Right renal pelvis (tissue), 4 donors: ENCODE data around the gene BCLAF3. TPM values are rescaled to one million over a fixed set of nuclear protein-coding genes. Genes with fewer than 3 reads are reported as not detected.
A peak's percentile ranks its signal among the peaks of the same experiment; 100 is the strongest.

ENCODE experiments used
- DNase-seq, 4 donors: peaks; one replicate each; pipeline ENCODE4 v3.0.0-alpha.2; 2013; ENCODE audit warnings: low read depth in 4 of 4, low spot score in 3 of 4, missing footprints in 1 of 4
- polyA plus RNA-seq, 4 donors: library from polyadenylated mRNA; unstranded; fragments of 120-200 nt; gene quantifications; one replicate each; pipeline ENCODE4 v1.2.1, GENCODE V29; 2013; ENCODE audit not compliant: insufficient read length in 4 of 4

Gene BCLAF3
- 10 to 100 TPM; 10.5 to 16.0 (median 12.9) TPM for polyA plus RNA-seq

DNA sequence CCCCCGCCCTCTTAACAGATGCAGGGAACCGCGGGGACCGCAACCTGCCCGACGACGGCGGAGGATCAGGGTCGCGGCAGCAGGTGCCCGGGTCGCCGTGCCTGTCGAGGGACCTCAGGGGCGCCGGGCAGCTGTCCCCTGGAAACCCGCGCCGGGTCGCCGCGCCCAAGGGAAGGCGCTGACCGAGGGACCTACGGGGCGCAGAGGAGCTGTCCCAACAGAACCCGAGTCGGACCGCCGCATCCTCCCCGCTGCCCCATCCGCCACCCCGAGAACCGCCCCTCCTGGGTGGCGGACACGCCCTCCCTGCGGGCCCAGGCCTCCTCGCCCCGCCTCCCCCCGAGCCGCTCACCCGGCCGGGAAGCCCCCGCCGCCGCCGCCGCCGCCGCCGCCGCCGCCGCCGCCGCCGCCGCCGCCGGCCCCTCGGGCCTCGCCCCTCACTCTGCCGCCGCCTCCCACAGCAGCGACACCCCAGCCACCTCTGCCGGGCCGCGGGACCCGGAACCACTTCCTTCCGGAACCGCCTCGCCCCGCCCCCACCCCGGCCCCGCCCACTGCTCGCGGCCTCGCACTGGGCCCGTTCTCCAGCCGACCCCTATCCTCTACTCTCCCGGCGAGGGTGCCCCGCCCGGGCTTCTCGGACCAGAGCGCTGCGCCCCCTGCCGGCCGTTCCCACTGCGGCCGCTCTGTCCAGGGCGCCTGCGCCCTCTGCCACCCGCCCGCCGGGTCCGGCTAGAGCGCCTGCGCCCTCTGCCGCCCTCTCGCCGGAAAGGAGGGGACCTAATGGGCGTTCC, at the start of gene BCLAF3:
Gene BCLAF3 (minus strand): TSS at position 506 of the 794 bp plus-strand sequence. CDS start 20,797 bp downstream, outside the sequence.
- peak; percentile 64 to 75 (median 72) for DNase-seq

DNA sequence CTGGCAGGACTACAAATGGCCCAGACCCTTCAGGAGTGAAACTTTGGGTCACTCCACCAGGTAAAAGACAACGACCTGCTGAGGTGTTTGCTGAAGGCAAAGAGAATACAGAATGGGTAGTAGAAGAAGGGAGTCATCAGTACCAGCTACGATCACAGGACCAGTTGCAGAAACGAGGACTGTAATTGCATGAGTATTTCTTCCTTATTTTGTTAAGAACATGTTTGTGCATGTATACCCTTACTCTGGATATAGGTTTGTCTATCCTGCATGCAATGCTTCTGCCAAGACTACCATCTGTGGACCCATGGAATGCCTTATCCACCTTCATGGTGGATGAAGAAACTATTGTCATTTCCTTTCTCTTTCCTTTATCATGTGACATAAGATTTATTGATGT, 48.1 kb upstream of the BCLAF3 start:
- DNase-seq, result no peak

- no peak for DNase-seq
Observed at GRCh38 chrX:20037186-20037585, 46.3 kb upstream of the BCLAF3 start.

- no peak for DNase-seq
Observed at GRCh38 chrX:20032201-20032600, 41.3 kb upstream of the BCLAF3 start.

DNA sequence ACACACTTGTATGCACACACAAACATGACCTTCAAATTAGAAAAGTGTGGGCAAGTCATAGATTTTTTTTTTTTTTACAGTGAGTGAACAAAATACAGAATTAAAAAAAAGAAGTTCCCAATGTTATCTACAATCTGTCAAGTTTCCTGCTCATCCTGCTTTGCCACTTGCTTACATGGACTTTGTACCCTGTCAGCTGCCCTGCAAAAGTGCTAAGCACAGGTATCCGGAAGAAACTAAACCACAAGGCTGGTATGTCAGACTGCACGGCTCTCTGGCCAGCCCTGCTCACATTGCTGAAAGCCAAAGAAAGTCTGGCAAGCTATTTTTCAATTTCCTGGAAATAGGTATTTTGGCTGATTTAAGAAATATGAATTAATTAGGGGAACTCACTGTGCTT, 38.9 kb upstream of the BCLAF3 start:
- DNase-seq, result peak in 3 of 4 donors; percentile 2 to 5 (median 3)

DNA sequence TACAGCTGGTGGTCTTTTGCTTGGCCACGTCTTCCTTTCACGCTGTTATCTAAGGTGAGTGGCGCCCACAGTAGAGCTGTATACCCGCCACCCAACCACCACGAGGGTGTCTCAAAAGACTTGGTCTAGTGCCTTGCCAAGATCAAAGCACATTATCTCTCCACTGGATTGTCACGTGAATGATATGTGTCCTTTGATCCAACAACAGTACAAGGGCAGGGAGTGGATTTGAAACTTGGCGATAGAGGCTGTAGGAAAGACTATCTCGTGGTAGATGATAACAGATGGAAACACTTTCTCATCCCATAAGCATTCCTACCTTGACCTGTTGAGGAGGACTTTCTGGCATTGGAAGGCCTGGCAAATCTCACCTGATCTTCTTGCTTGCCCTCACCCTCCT, 37.7 kb upstream of the BCLAF3 start:
- DNase-seq, result no peak

- DNase-seq, result no peak
Observed at GRCh38 chrX:20026278-20026677, 35.4 kb upstream of the BCLAF3 start.

DNA sequence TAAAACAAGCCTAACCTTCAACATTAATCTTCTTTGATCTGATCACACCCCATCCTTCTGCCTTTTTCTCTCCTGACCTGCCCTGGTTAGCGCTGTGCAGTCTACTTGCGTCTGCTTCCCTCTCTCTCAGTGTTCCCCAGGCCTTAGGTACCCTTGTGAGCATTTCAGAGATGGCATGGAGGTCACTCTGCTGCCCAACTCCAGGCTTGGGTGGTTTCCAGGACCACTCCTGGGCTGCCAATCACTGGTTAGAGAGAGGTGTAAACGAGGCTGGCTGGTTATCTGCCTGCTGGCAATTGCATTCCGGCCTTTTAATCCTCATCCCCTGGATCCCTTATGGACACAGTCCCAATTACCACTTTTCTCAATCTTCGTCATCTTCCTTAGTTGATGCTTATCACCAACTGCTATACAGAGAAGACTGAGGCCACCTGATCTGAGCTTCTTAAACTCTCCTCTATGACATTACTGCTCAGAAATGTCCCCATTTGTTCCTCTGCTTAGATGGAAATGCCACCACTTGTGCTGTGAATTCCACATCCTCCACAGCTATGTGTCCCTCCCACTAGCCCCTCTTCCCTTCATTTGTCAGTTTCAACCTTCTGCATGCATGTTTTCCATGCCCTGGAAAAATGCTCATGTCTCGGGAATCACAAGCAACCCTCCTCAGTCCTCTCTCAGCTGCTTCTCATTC, 29.0 kb upstream of the BCLAF3 start:
- no peak for DNase-seq

- no peak for DNase-seq
Observed at GRCh38 chrX:20016616-20016945, 25.7 kb upstream of the BCLAF3 start.

DNA sequence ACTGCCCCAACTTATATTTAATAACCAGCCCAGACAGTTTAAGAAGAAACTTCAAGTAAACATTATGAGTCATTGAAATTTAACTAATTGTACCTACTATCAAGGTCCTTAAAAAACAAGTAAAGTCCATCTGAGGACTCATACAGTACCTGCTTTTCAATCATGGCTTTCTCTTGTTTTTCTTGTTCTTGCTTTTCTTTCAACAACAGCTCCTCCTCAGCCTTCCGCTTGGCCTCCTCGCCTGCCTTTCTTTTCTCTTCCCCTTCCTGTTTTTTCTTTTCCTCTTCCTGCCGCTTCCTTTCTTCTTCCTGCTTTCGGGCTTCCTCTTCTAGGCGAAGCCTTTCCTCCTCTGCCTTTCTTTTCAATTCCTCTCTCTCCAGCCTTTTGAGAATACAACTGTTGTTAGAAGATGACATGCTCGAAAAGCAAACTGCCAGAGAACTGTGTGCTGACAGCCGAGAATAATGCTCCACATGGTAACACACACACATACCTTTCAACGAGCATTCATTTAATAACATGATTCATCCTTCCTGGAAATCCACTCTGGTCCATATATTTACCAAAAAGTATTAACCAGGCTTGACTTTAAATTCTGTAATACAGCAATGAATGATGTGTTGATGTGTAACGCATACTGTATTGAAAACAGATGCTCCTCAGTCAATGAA, 25.2 kb upstream of the BCLAF3 start:
- DNase-seq, result no peak

DNA sequence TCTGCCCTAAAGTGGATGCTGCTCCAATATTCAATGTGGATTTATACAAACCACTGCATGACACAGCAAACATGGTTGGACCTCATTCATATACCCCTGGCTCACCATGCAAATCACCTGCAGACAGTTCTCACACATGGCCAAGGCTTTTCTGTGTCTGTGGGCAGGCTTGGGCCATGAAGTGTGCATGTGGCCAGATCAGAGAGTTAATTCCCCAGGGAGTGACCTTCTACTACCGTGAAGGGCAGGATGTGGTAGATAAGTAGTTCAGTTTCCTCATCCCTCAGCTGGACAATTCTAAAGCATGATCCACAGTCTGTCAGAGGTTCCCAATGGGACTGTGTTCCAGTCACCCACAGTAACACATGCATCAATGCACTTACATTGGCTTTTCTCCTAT, 24.6 kb upstream of the BCLAF3 start:
- no peak for DNase-seq

- no peak for DNase-seq
Observed at GRCh38 chrX:20011608-20012007, 20.7 kb upstream of the BCLAF3 start.

DNA sequence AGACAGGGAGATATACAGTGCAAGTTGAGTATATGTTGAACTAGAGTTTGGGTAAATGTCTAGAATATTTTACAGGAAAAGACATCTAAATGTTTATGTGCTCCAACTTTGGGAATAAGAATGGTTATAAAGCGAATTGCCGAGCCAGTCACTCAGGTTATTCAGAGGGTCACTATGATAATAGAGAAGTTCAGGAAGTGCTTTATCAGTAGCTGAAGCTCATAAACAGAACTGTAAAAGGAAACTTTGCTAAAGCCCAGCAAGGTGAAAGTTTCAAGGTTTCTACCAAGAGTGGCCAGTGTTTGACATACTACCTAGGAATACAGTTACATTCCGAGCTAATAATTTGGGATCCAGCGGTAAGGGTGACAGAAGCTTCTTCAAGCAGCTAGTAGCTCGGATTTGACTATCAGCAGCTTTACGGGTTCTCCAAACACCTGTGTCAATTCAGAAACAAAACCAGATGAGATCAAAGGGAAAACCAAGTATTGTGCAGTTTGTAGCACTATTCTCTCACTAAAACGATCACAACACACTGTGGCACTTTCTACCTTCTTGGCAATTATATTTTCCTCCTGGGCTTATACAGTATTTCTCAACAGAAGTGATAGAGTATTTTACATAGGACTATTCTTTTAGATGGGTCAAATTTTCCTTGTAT, 17.2 kb upstream of the BCLAF3 start:
- no peak for DNase-seq

DNA sequence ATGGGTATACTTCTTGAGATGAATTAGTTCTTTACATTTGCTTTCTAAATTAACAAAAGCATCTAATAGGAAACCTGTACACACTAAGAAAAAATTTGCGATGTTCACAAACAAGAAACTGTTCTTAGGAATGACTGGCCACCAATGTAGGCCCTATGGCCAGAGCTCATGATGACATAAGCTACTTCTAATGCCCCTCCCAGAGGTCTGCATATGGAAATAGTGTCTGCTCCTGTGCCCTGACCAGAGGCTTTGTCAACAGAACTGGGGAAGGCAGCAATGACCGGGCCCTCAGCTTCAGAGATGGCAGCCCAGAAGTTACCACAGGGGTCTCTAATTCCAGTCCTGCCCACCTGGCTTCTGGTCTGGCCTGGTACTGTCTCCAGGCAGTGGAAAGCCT, 15.0 kb upstream of the BCLAF3 start:
- DNase-seq, result no peak

GRCh38 chrX:20001588-20001987, 10.7 kb upstream of the BCLAF3 start:
- no peak for DNase-seq

DNA sequence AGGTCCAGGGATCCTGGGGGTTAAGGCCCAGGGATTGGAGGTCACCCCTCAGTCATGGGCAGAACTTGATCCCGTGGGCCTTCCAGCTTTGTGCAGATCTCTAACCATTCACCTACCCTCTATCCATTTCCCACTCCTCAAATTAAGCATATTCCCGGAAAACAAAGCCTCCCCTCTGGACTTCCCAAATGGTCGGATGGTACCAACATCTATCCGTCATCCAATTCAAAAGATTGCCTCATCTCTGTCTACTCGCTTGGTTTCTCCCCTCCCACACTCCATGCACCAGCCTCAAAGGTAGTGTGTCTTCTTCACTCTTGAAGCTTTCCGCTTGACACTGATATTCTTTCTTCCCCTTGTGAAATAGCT, 473 bp upstream of the BCLAF3 start:
- DNase-seq, result no peak

- no peak for DNase-seq
Observed at GRCh38 chrX:19990151-19990555, 708 bp downstream of the BCLAF3 start.

- no peak for DNase-seq
Observed at GRCh38 chrX:19987856-19988255, 3.0 kb downstream of the BCLAF3 start.

GRCh38 chrX:19986531-19986930, 4.3 kb downstream of the BCLAF3 start:
- no peak for DNase-seq

DNA sequence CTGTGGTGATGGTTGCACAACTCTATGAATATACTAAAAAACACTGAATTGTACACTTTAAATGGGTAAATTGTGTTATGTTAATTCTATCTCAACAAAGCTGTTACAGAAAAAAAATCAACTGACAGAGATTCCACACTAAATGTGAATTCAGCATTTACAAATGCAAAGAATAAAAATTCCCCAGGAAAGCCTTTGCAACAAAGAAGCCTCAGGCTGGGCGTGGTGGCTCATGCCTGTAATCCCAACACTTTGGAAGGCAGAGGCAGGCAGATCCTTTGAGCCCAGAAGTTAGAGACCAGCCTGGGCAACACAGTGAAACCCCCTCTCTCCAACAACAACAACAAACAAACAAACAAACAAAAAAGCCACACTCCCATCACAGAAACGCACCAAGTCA, 8.9 kb downstream of the BCLAF3 start:
- no peak for DNase-seq

DNA sequence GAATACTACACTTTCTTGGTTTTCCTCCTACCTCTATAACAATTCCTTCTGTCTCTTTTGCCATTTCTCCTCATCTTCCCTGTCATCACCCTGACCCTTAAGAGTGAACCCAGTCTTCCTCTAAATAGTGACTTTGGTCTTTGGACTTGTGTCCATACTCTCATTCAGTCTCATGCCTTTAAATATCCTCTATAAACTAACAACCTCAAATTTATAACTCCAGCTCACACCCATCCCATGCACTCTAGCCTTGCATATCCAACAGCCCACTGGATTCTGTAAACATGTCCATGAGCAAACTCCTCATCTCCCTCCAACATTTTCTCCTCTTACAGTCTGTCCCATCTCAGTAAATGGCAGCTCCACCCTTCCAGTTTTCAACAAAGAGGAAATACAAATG, 15.0 kb downstream of the BCLAF3 start:
- no peak for DNase-seq
